ELF-1 (cell line): Measurements from ENCODE around the gene C1orf232.

ENCODE experiments used
- DNase-seq: peaks from one replicate; pipeline ENCODE4 v3.0.0-alpha.2; 2016; ENCODE audit warnings: low read depth, low spot score

Gene C1orf232

GRCh38 chr1:26168410-26169197, at the start of gene C1orf232:
Gene C1orf232, minus strand, starts transcription at chr1:26168963. Its CDS starts 464 bp downstream, at chr1:26168499.
- peak; percentile 32 for DNase-seq

GRCh38 chr1:26215246-26215645, 46.5 kb upstream of the C1orf232 start:
- no peak for DNase-seq

- peak; percentile 14 for DNase-seq
Observed at GRCh38 chr1:26213335-26213905, 44.7 kb upstream of the C1orf232 start.

- DNase-seq = no peak
Observed at GRCh38 chr1:26212726-26213125, 44.0 kb upstream of the C1orf232 start.

- DNase-seq = no peak
Observed at GRCh38 chr1:26210147-26210870, 41.5 kb upstream of the C1orf232 start.

- DNase-seq = peak; percentile 10
Observed at GRCh38 chr1:26203642-26204318, 35.0 kb upstream of the C1orf232 start.

DNA sequence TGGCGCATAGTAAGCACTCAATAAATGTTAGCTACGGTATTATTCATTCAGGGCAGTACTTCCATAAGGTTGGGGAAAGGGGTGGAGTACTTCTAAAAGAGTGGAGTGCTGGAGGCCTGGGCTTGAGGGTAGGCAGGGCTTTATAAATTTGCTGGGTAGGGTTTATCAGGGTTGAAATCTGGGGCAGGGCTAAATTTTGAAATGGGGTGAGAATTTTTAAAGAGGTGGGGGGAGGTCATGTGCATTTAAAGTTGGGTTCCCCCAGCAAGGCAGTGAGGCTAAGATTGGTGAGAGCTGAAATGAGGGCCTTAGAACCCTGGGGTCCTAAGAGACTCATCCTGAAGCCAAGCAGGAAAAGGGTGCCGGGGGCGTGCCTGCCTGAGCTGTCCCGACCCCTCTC, 31.6 kb upstream of the C1orf232 start:
- DNase-seq = no peak

GRCh38 chr1:26197813-26198212, 29.1 kb upstream of the C1orf232 start:
- no peak for DNase-seq

GRCh38 chr1:26197301-26197700, 28.5 kb upstream of the C1orf232 start:
- DNase-seq = no peak

- no peak for DNase-seq
Observed at GRCh38 chr1:26195805-26196204, 27.0 kb upstream of the C1orf232 start.

DNA sequence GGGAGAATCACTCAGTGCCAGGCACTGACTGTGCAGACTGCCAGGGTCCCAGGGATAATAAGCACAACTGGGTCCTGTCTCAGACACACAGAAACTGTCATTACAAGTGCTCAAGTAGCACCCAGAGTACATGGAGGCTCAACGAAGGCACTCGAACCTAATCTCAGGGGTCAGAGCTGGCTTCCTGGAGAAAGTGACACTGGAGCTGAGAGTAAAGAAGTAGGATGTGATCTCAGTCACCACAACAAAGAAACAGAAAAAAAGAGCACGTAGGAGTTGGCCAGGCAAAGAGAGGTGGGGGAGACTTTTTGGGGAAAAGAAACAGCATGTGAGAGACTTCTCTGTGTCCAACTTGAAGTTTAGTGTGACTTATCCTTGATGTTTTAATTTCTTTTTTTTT, 23.0 kb upstream of the C1orf232 start:
- no peak for DNase-seq

- peak; percentile 93 for DNase-seq
Observed at GRCh38 chr1:26190373-26190987, 21.7 kb upstream of the C1orf232 start, which contains the start of gene CATSPER4. Gene CATSPER4, plus strand, starts transcription at chr1:26190602. Its CDS starts 26 bp downstream, at chr1:26190628.

DNA sequence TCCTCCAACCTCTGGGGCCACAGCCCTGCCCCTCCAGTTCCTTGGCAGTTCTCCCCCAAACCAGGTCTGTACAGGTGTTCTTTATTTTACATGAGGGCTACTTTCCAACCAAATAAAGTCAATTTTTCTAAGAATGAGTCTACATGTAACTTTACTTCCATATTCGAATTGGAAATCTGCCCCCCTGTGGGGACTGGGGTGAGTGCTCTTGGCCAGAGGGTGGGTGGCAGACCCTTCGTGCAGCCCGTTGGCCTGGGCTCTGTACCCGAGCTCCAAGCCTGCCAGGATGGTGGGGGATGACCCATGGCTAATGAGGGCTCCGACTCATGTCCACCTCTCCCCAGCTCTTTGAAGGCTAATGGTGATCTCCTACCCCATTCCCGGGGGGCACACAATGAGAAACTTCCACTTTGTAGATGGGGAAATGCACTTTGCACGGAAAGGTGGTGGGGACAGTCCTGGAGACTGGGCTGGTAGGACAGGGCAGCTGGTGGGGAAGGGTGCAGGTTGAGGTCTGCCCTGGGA, 21.1 kb upstream of the C1orf232 start:
- DNase-seq = no peak

DNA sequence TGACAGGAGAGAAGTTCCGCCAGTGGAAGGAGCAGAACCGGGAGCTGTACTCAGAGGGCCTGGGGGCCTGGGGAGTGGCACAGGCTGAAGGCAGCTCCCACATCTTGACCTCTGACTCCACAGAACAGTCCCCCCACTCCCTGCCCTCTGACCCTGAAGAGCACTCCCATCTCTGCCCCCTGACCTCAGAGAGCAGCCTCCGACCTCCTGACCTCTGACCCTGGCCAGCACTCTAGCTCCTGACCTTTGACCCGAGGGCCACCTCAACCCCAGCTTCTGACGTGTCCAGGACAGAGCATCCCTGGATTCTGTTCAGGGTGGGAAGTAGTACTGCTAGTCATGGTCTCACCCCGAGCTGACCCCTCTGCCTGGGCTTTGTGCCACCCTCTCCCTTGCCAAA, 20.6 kb upstream of the C1orf232 start:
- DNase-seq = no peak

GRCh38 chr1:26188477-26188876, 19.7 kb upstream of the C1orf232 start:
- no peak for DNase-seq

- DNase-seq = no peak
Observed at GRCh38 chr1:26187882-26188281, 19.1 kb upstream of the C1orf232 start.

DNA sequence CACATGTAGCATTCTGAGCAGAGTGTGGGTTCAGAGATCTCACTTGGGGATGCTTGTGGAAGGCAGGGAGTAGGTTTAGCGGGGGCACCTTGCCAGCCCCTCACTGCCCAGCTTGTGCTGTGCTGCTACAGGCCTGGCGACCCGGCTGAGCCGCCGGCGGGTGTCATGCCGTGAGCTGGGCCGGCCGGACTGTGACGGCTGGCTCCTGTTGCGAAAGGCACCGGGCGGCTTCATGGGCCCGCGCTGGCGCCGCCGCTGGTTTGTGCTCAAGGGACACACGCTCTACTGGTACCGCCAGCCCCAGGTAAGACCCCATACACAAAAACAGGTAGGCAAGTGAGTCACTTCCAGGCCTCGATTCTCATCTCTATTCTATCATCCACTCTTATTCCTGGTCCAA, 16.1 kb upstream of the C1orf232 start:
- no peak for DNase-seq

DNA sequence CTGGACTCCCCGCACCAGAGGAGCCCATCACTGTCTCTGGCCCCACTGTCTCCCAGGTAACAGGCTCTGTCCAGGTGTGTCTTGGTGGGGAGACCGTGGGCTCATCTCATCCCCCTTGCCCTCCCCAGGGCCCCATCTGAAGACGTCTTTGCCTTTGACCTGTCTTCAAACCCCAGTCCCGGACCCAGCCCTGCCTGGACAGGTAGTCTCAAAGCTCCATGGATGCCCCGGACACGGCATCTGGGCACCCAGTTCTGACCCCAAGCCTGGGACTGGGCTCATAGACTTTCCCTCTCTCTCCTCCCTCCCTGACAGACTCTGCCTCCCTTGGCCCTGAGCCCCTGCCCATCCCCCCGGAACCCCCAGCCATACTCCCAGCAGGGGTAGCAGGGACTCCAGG, 15.3 kb upstream of the C1orf232 start:
- DNase-seq = no peak

- DNase-seq = no peak
Observed at GRCh38 chr1:26182383-26182696, 13.6 kb upstream of the C1orf232 start.

DNA sequence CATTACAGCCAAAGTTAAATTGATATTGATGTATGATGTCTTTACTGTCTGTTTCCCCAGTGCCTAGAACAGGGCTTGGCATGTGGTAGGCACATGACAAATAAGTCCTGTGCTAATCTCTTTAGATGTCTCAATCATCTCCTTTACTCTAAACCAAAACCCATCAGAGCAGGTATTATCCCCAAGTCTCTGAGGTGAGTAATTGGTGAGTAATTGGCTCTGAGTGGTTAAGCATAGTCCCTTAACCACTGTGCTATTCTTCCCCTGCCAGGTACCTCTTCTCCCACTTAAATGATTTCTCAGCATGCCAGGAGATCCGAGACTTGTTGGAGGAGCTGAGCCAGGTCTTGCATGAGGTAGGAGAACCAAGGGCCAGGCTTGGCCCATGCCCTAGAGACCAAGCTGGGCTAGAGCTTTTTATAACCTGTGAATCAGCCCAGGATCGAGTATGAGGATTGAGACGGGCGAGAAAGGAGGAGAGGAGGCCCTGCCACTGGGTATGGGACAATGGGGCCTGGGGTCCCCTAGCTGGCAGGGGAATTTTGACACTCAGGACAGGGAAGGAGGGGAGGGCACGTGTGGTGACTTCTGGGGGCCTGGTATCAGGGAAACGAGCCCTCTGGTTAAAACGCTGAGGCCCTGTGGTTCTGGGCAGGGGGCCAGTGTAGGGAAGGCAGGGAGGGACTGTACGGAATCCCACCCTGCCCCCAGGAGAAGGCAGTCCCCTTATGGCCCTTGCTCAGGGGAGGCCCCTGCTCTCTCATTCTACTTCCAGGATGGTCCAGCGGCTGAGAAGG, 13.0 kb upstream of the C1orf232 start:
- DNase-seq = no peak
